ENCODE measurements around the gene GSTT2. TPM values are rescaled to one million over a fixed set of nuclear protein-coding genes. Genes with fewer than 3 reads are reported as not detected.
"Not testable (repeated sequence)": the region's sequence is repeated elsewhere in the genome, so short reads cannot be mapped to it uniquely, and the experiment has no call there.

The GSTT2 gene
- total and polyA plus RNA-seq, 2 donors (not counting 3 experiments of a cell fraction or from before 2014, with no cell fraction given): 3.0 TPM; not detected in 1

DNA sequence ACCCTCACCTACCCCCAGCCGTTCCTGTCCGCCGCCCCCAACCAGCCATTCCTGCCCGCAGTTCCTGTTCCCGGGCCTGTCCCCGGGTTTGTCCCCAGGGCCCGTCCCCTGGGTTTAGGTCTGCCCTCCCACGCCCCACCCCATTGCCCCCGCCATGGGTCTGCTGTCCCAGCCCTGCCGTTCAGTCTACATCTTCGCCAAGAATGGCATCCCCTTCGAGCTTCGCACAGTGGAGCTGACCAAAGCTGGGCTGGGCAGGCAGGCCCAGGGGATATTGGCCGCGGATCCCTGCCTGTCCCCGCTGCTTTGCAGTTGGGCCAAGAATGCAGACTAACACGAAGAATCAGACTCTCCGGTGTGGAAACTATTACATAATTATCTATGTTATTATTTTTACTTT is 30.2 kb upstream of the GSTT2 start:
- BruUV-seq (replicated peaks); H3K36me3 ChIP-seq (ENCODE audit: control insufficient read depth in 2 of 2, extremely low read depth in 1 of 2, insufficient read depth in 2 of 2, low read length in 2 of 2); H3K4me3 ChIP-seq (replicated peaks in 1 of 3; ENCODE audit: insufficient read depth in 1 of 3, low read depth in 1 of 3, low read length in 3 of 3); H2AFZ ChIP-seq (ENCODE audit: low read depth, low read length); H3K4me2 ChIP-seq (ENCODE audit: insufficient read depth, low read length); dilution Hi-C loops (cut with MboI; ENCODE audit: extremely low pct_ligation_motif_present, low sequenced_read_pairs); H3K79me2 ChIP-seq (ENCODE audit: control insufficient read depth, insufficient read depth, low read length); H3K9me1 ChIP-seq (replicated peaks; ENCODE audit: control insufficient read depth, extremely low read depth, insufficient read depth, low read length); H4K20me1 ChIP-seq (replicated peaks; ENCODE audit: control insufficient read depth, extremely low read depth, insufficient read depth, low read length); FAIRE-seq; H3K9ac ChIP-seq (replicated peaks; ENCODE audit: extremely low read depth, insufficient read depth, low read length); POLR2A ChIA-PET; H3K27ac ChIP-seq (ENCODE audit: insufficient read depth, low read depth, low read length); H3K4me1 ChIP-seq (ENCODE audit: control insufficient read depth, extremely low read depth, insufficient read depth, low read length); DNase-seq (ENCODE audit: low read depth, low spot score); H3K27me3 ChIP-seq (ENCODE audit: control insufficient read depth in 2 of 2, insufficient read depth in 2 of 2, low read length in 2 of 2); H3K9me3 ChIP-seq (replicated peaks; ENCODE audit: control insufficient read depth, insufficient read depth, low read length): not testable (repeated sequence)
- CTCF ChIA-PET: interaction anchor here (0.6 kb wide), 1 partner anchor 43 kb away, joined by 3 read pairs; no protein-coding TSS in a partner anchor
- intact Hi-C loops (cut with micrococcal nuclease): loop anchor here (10.0 kb wide), 1 partner anchor 295 kb away; the partner anchor contains the start of gene GGT5

DNA sequence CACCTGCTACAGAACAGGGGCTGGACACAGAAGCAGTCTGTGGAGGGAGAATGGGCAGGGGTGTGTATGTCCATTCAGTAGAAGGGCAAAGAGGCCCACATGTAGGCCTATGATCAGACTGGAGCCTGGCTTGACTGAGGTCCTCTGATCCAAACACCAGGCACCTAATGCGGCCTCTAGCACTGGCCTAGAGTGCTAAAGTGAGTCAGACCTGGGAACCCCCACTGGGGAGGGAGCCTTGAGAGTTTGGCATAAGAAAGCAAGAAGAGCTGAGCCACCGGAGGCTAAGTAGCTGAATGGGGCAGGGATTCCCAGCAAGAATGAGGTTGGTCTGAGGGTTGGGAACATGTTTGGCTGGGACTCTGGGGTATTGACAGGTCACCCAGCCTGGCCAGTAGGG is 28.6 kb upstream of the GSTT2 start:
- H3K4me1 ChIP-seq (ENCODE audit: control insufficient read depth, extremely low read depth, insufficient read depth, low read length); H3K79me2 ChIP-seq (ENCODE audit: control insufficient read depth, insufficient read depth, low read length); BruUV-seq (replicated peaks); H3K9ac ChIP-seq (replicated peaks; ENCODE audit: extremely low read depth, insufficient read depth, low read length); DNase-seq (ENCODE audit: low read depth, low spot score); H3K4me2 ChIP-seq (ENCODE audit: insufficient read depth, low read length); H3K4me3 ChIP-seq (replicated peaks in 1 of 3; ENCODE audit: insufficient read depth in 1 of 3, low read depth in 1 of 3, low read length in 3 of 3); H3K27ac ChIP-seq (ENCODE audit: insufficient read depth, low read depth, low read length); FAIRE-seq; H3K27me3 ChIP-seq (ENCODE audit: control insufficient read depth in 2 of 2, insufficient read depth in 2 of 2, low read length in 2 of 2); H3K9me1 ChIP-seq (replicated peaks; ENCODE audit: control insufficient read depth, extremely low read depth, insufficient read depth, low read length); CTCF ChIA-PET; H3K9me3 ChIP-seq (replicated peaks; ENCODE audit: control insufficient read depth, insufficient read depth, low read length); H2AFZ ChIP-seq (ENCODE audit: low read depth, low read length); H4K20me1 ChIP-seq (replicated peaks; ENCODE audit: control insufficient read depth, extremely low read depth, insufficient read depth, low read length); H3K36me3 ChIP-seq (ENCODE audit: control insufficient read depth in 2 of 2, extremely low read depth in 1 of 2, insufficient read depth in 2 of 2, low read length in 2 of 2); POLR2A ChIA-PET; dilution Hi-C loops (cut with MboI; ENCODE audit: extremely low pct_ligation_motif_present, low sequenced_read_pairs): not testable (repeated sequence)
- intact Hi-C loops (cut with micrococcal nuclease): loop anchor here (10.0 kb wide), 1 partner anchor 293 kb away; the partner anchor contains the start of gene GGT5

DNA sequence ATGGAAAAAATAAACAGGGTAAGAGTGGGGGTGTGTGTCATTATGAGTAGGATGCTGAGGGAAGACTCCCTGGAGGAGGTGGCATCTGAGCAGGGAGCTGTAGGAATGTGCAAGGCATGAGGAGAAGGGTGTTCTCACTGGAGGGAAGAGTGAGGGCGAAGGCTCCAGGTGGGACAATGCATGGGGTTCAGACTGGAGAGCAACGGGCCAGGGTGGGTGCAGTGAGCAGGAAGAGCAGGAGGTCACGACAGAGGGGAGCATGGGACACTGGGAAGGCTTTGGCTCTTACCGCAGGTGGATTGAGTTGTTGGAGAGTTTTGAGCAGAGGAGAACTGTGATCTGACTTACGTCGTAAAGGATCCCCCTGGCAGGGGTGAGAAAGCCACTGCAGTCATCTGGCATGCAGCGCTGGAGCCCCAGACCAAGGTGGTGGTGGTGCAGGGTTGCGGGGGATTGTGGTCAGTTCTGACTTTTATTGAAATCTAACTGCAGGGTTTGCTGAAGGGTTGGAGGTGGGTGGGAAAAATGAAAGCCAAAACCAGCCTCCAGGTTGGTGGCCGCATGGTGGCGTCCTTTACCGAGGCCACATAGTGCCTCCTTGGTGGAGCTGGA is 27.0 kb upstream of the GSTT2 start:
- H3K4me3 ChIP-seq (replicated peaks in 1 of 3; ENCODE audit: insufficient read depth in 1 of 3, low read depth in 1 of 3, low read length in 3 of 3); H3K4me1 ChIP-seq (ENCODE audit: control insufficient read depth, extremely low read depth, insufficient read depth, low read length); dilution Hi-C loops (cut with MboI; ENCODE audit: extremely low pct_ligation_motif_present, low sequenced_read_pairs); H3K9ac ChIP-seq (replicated peaks; ENCODE audit: extremely low read depth, insufficient read depth, low read length); H3K79me2 ChIP-seq (ENCODE audit: control insufficient read depth, insufficient read depth, low read length); H3K9me1 ChIP-seq (replicated peaks; ENCODE audit: control insufficient read depth, extremely low read depth, insufficient read depth, low read length); H4K20me1 ChIP-seq (replicated peaks; ENCODE audit: control insufficient read depth, extremely low read depth, insufficient read depth, low read length); FAIRE-seq; H3K27me3 ChIP-seq (ENCODE audit: control insufficient read depth in 2 of 2, insufficient read depth in 2 of 2, low read length in 2 of 2); POLR2A ChIA-PET; CTCF ChIA-PET; H3K36me3 ChIP-seq (ENCODE audit: control insufficient read depth in 2 of 2, extremely low read depth in 1 of 2, insufficient read depth in 2 of 2, low read length in 2 of 2); H3K27ac ChIP-seq (ENCODE audit: insufficient read depth, low read depth, low read length); DNase-seq (ENCODE audit: low read depth, low spot score); H3K9me3 ChIP-seq (replicated peaks; ENCODE audit: control insufficient read depth, insufficient read depth, low read length); H2AFZ ChIP-seq (ENCODE audit: low read depth, low read length); BruUV-seq (replicated peaks); H3K4me2 ChIP-seq (ENCODE audit: insufficient read depth, low read length): not testable (repeated sequence)
- intact Hi-C loops (cut with micrococcal nuclease): loop anchor here (10.0 kb wide), 1 partner anchor 292 kb away; the partner anchor contains the start of gene GGT5

DNA sequence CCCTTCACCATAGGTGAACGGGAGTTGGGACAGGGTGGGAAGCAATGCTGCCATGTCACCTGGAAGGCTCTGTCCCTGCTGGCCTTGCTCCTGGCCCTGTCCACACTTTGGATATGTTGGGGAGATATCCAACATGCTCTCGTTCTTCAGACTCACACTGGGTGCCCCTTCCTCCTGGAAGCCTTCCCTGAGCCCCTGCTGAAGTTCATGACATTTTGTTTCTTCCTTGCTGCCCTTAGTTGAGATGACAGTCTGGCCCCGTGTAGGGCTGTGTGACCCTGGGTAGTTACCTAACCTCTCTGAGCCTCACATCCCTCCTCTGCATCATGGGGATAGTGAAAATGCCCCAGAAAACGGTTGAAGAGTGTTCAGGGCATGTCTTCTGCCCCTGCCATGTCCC is 26.4 kb upstream of the GSTT2 start:
- H3K27me3 ChIP-seq (ENCODE audit: control insufficient read depth in 2 of 2, insufficient read depth in 2 of 2, low read length in 2 of 2); H3K4me1 ChIP-seq (ENCODE audit: control insufficient read depth, extremely low read depth, insufficient read depth, low read length); H3K27ac ChIP-seq (ENCODE audit: insufficient read depth, low read depth, low read length); BruUV-seq (replicated peaks); POLR2A ChIA-PET; H4K20me1 ChIP-seq (replicated peaks; ENCODE audit: control insufficient read depth, extremely low read depth, insufficient read depth, low read length); H3K4me2 ChIP-seq (ENCODE audit: insufficient read depth, low read length); H3K9me1 ChIP-seq (replicated peaks; ENCODE audit: control insufficient read depth, extremely low read depth, insufficient read depth, low read length); H3K9ac ChIP-seq (replicated peaks; ENCODE audit: extremely low read depth, insufficient read depth, low read length); H3K79me2 ChIP-seq (ENCODE audit: control insufficient read depth, insufficient read depth, low read length); CTCF ChIA-PET; H3K4me3 ChIP-seq (replicated peaks in 1 of 3; ENCODE audit: insufficient read depth in 1 of 3, low read depth in 1 of 3, low read length in 3 of 3); DNase-seq (ENCODE audit: low read depth, low spot score); H3K36me3 ChIP-seq (ENCODE audit: control insufficient read depth in 2 of 2, extremely low read depth in 1 of 2, insufficient read depth in 2 of 2, low read length in 2 of 2); FAIRE-seq; H3K9me3 ChIP-seq (replicated peaks; ENCODE audit: control insufficient read depth, insufficient read depth, low read length); dilution Hi-C loops (cut with MboI; ENCODE audit: extremely low pct_ligation_motif_present, low sequenced_read_pairs); H2AFZ ChIP-seq (ENCODE audit: low read depth, low read length): not testable (repeated sequence)
- intact Hi-C loops (cut with micrococcal nuclease): loop anchor here (10.0 kb wide), 1 partner anchor 291 kb away; the partner anchor contains the start of gene GGT5

Measured in endothelial cell of umbilical vein (primary cell).